Measurements from ENCODE around the gene PTPRA. TPM values are rescaled to one million over a fixed set of nuclear protein-coding genes. Genes with fewer than 3 reads are reported as not detected.

The PTPRA gene
- polyA plus RNA-seq, 1 donor (not counting 4 experiments of a cell fraction or from before 2014, with no cell fraction given), result 53.3 TPM

- peaks cover 3% of the 10 kb centered on the region for H4K20me1 ChIP-seq (ENCODE audit: control insufficient read depth, extremely low read depth, insufficient read depth, low read length)
- no peak overlapping the region for H3K4me3 ChIP-seq (ENCODE audit: control insufficient read depth in 2 of 3, extremely low read depth in 1 of 3, insufficient read depth in 2 of 3, low read depth in 1 of 3, low read length in 3 of 3)
- H3K9me1 ChIP-seq (ENCODE audit: control insufficient read depth, extremely low read depth, insufficient read depth, low read length), result no peaks in the 10 kb centered on the region
- H3K4me2 ChIP-seq (ENCODE audit: control insufficient read depth, extremely low read depth, insufficient read depth, low read depth, low read length), result no peak overlapping the region
- H3K9ac ChIP-seq (ENCODE audit: control insufficient read depth, extremely low read depth, insufficient read depth, low read length), result no peak overlapping the region
- DNase-seq (ENCODE audit: low read depth, low spot score), result no peak
- no peaks in the 10 kb centered on the region for H3K9me3 ChIP-seq (ENCODE audit: control insufficient read depth, low read depth, low read length)
- dilution Hi-C loops (cut with MboI; ENCODE audit: extremely low pct_ligation_motif_present, low sequenced_read_pairs), result no loop called here
- no peak overlapping the region for H2AFZ ChIP-seq (ENCODE audit: control insufficient read depth, low read length)
- no peak overlapping the region for H3K27ac ChIP-seq (ENCODE audit: control insufficient read depth, insufficient read depth, low read length)
- no peak for FAIRE-seq
- H3K4me1 ChIP-seq (ENCODE audit: control insufficient read depth, extremely low read depth, insufficient read depth, low read length), result peaks cover 7% of the 10 kb centered on the region
- H3K79me2 ChIP-seq (ENCODE audit: control insufficient read depth, insufficient read depth, low read length), result no peaks in the 10 kb centered on the region
- no peaks in the 10 kb centered on the region for H3K27me3 ChIP-seq (ENCODE audit: control insufficient read depth, extremely low read depth, insufficient read depth, low read length)
- peaks cover 7 to 17% of the 10 kb centered on the region in 2 experiments for H3K36me3 ChIP-seq (ENCODE audit: control insufficient read depth in 2 of 2, extremely low read depth in 1 of 2, insufficient read depth in 2 of 2, low read length in 2 of 2)
- TF ChIP-seq EZH2 (IDR thresholded peaks at IDR 0.05; ENCODE audit: low read length), result no peak
- TF ChIP-seq, protein P1, sequence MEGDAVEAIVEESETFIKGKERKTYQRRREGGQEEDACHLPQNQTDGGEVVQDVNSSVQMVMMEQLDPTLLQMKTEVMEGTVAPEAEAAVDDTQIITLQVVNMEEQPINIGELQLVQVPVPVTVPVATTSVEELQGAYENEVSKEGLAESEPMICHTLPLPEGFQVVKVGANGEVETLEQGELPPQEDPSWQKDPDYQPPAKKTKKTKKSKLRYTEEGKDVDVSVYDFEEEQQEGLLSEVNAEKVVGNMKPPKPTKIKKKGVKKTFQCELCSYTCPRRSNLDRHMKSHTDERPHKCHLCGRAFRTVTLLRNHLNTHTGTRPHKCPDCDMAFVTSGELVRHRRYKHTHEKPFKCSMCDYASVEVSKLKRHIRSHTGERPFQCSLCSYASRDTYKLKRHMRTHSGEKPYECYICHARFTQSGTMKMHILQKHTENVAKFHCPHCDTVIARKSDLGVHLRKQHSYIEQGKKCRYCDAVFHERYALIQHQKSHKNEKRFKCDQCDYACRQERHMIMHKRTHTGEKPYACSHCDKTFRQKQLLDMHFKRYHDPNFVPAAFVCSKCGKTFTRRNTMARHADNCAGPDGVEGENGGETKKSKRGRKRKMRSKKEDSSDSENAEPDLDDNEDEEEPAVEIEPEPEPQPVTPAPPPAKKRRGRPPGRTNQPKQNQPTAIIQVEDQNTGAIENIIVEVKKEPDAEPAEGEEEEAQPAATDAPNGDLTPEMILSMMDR (optimal IDR thresholded peaks at IDR 0.05 in 1 of 3, IDR thresholded peaks at IDR 0.05 in 1 of 3, conservative IDR thresholded peaks at IDR 0.05 in 1 of 3; ENCODE audit: extremely low read depth in 1 of 3, insufficient read depth in 2 of 3, low read length in 3 of 3), result no peak
These were observed 113.2 kb downstream of the PTPRA start for GRCh38 chr20:2986466-2986865.

- Histone ChIP-seq H3K4me1 (ENCODE audit: control insufficient read depth, extremely low read depth, insufficient read depth, low read length) (peaks cover 7% of the 10 kb centered on the region), H3K4me3 (ENCODE audit: control insufficient read depth in 2 of 3, extremely low read depth in 1 of 3, insufficient read depth in 2 of 3, low read depth in 1 of 3, low read length in 3 of 3) (no peak overlapping the region), H4K20me1 (ENCODE audit: control insufficient read depth, extremely low read depth, insufficient read depth, low read length) (peaks cover 3% of the 10 kb centered on the region), H3K9ac (ENCODE audit: control insufficient read depth, extremely low read depth, insufficient read depth, low read length) (no peak overlapping the region), H3K4me2 (ENCODE audit: control insufficient read depth, extremely low read depth, insufficient read depth, low read depth, low read length) (no peak overlapping the region), H2AFZ (ENCODE audit: control insufficient read depth, low read length) (no peak overlapping the region), H3K9me1 (ENCODE audit: control insufficient read depth, extremely low read depth, insufficient read depth, low read length) (no peaks in the 10 kb centered on the region), H3K27ac (ENCODE audit: control insufficient read depth, insufficient read depth, low read length) (no peak overlapping the region), H3K79me2 (ENCODE audit: control insufficient read depth, insufficient read depth, low read length) (no peaks in the 10 kb centered on the region), H3K27me3 (ENCODE audit: control insufficient read depth, extremely low read depth, insufficient read depth, low read length) (no peaks in the 10 kb centered on the region), H3K9me3 (ENCODE audit: control insufficient read depth, low read depth, low read length) (no peaks in the 10 kb centered on the region), H3K36me3 (ENCODE audit: control insufficient read depth in 2 of 2, extremely low read depth in 1 of 2, insufficient read depth in 2 of 2, low read length in 2 of 2) (peaks cover 7 to 17% of the 10 kb centered on the region in 2 experiments)
- FAIRE-seq (no peak), DNase-seq (ENCODE audit: low read depth, low spot score) (no peak)
- no peak for TF ChIP-seq EZH2 (IDR thresholded peaks at IDR 0.05; ENCODE audit: low read length)
- TF ChIP-seq, protein P1 (optimal IDR thresholded peaks at IDR 0.05 in 1 of 3, IDR thresholded peaks at IDR 0.05 in 1 of 3, conservative IDR thresholded peaks at IDR 0.05 in 1 of 3; ENCODE audit: extremely low read depth in 1 of 3, insufficient read depth in 2 of 3, low read length in 3 of 3), result no peak
- dilution Hi-C loops (cut with MboI; ENCODE audit: extremely low pct_ligation_motif_present, low sequenced_read_pairs), result no loop called here
These were observed 114.6 kb downstream of the PTPRA start for GRCh38 chr20:2987861-2988260.

Data from keratinocyte (primary cell).